ENCODE data around the gene NDUFB10.

NDUFB10 gene

GRCh38 chr16:1997494-1998359, 38.4 kb downstream of the NDUFB10 start:
- Histone ChIP-seq H3K14ac (ENCODE audit: low read length in 2 of 2) (no peak overlapping the region), H2BK120ac (ENCODE audit: low read depth, low read length) (no peak overlapping the region), H2BK12ac (ENCODE audit: low read length in 2 of 2) (no peak overlapping the region), H3K4me1 (ENCODE audit: control insufficient read depth, insufficient read depth, low read depth, low read length) (peaks cover 14% of the 10 kb centered on the region), H3K23ac (ENCODE audit: low read length in 2 of 2) (no peak overlapping the region), H2BK5ac (ENCODE audit: low read depth, low read length, poor library complexity, severe bottlenecking) (no peak overlapping the region), H3K9me3 (ENCODE audit: control insufficient read depth, low read length) (no peaks in the 10 kb centered on the region), H2AFZ (ENCODE audit: low read depth, low read length) (no peak overlapping the region), H3K36me3 (ENCODE audit: control insufficient read depth in 1 of 2, insufficient read depth in 2 of 2, low read depth in 1 of 2, low read length in 2 of 2) (peaks cover 62 to 69% of the 10 kb centered on the region in 2 experiments), H2BK15ac (ENCODE audit: low read depth, poor library complexity, severe bottlenecking) (no peak overlapping the region), H3K27me3 (ENCODE audit: control insufficient read depth in 1 of 2, insufficient read depth in 1 of 2, low read length in 2 of 2) (peaks cover 0 to 4% of the 10 kb centered on the region in 2 experiments), H3K4me3 (ENCODE audit: insufficient read depth in 1 of 2, low read depth in 1 of 2, low read length in 2 of 2) (no peak overlapping the region), H2AK5ac (ENCODE audit: low read length, severe bottlenecking) (no peak overlapping the region), H3K9ac (ENCODE audit: low read length) (peak overlapping the region; percentile 13), H3K27ac (ENCODE audit: low read length, poor library complexity, severe bottlenecking) (no peak overlapping the region), H3K4ac (ENCODE audit: low read depth in 1 of 2, low read length in 2 of 2) (no peak overlapping the region), H3K18ac (ENCODE audit: low read depth in 1 of 2, low read length in 2 of 2) (peak overlapping the region in 1 of 2 experiments; percentile 29), H4K8ac (ENCODE audit: low read length) (no peak overlapping the region), H3K4me2 (ENCODE audit: low read length, poor library complexity, severe bottlenecking) (no peak overlapping the region), H4K91ac (ENCODE audit: low read length) (no peak overlapping the region), H3K79me1 (replicated peaks; ENCODE audit: low read length, poor library complexity, severe bottlenecking) (peaks cover 25% of the 10 kb centered on the region)
- peak; percentile 28 for DNase-seq
- WGBS: 84% methylated on average over 25 of the region's 26 CpGs

GRCh38 chr16:1998360-1998835, 39.1 kb downstream of the NDUFB10 start:
- Histone ChIP-seq H2BK12ac (ENCODE audit: low read length in 2 of 2) (no peak overlapping the region), H3K4ac (ENCODE audit: low read depth in 1 of 2, low read length in 2 of 2) (no peak overlapping the region), H2AFZ (ENCODE audit: low read depth, low read length) (no peak overlapping the region), H2BK15ac (ENCODE audit: low read depth, poor library complexity, severe bottlenecking) (no peak overlapping the region), H3K27ac (ENCODE audit: low read length, poor library complexity, severe bottlenecking) (no peak overlapping the region), H2BK120ac (ENCODE audit: low read depth, low read length) (no peak overlapping the region), H3K9me3 (ENCODE audit: control insufficient read depth, low read length) (no peaks in the 10 kb centered on the region), H3K9ac (ENCODE audit: low read length) (no peak overlapping the region), H3K14ac (ENCODE audit: low read length in 2 of 2) (no peak overlapping the region), H3K4me3 (ENCODE audit: insufficient read depth in 1 of 2, low read depth in 1 of 2, low read length in 2 of 2) (no peak overlapping the region), H2AK5ac (ENCODE audit: low read length, severe bottlenecking) (no peak overlapping the region), H2BK5ac (ENCODE audit: low read depth, low read length, poor library complexity, severe bottlenecking) (no peak overlapping the region), H4K8ac (ENCODE audit: low read length) (no peak overlapping the region), H3K79me1 (replicated peaks; ENCODE audit: low read length, poor library complexity, severe bottlenecking) (peaks cover 27% of the 10 kb centered on the region), H3K23ac (ENCODE audit: low read length in 2 of 2) (no peak overlapping the region), H3K18ac (ENCODE audit: low read depth in 1 of 2, low read length in 2 of 2) (no peak overlapping the region), H3K36me3 (ENCODE audit: control insufficient read depth in 1 of 2, insufficient read depth in 2 of 2, low read depth in 1 of 2, low read length in 2 of 2) (peaks cover 69 to 73% of the 10 kb centered on the region in 2 experiments), H3K4me1 (ENCODE audit: control insufficient read depth, insufficient read depth, low read depth, low read length) (peaks cover 10% of the 10 kb centered on the region), H3K27me3 (ENCODE audit: control insufficient read depth in 1 of 2, insufficient read depth in 1 of 2, low read length in 2 of 2) (no peaks in the 10 kb centered on the region), H3K4me2 (ENCODE audit: low read length, poor library complexity, severe bottlenecking) (no peak overlapping the region), H4K91ac (ENCODE audit: low read length) (no peak overlapping the region)
- DNase-seq: no peak
- 95% methylated on average over 27 of the region's 27 CpGs for WGBS

GRCh38 chr16:1998852-1999801, 39.8 kb downstream of the NDUFB10 start:
- Histone ChIP-seq H3K4me1 (ENCODE audit: control insufficient read depth, insufficient read depth, low read depth, low read length) (peaks cover 12% of the 10 kb centered on the region), H3K9ac (ENCODE audit: low read length) (no peak overlapping the region), H2BK12ac (ENCODE audit: low read length in 2 of 2) (no peak overlapping the region), H3K27ac (ENCODE audit: low read length, poor library complexity, severe bottlenecking) (no peak overlapping the region), H2BK120ac (ENCODE audit: low read depth, low read length) (no peak overlapping the region), H3K18ac (ENCODE audit: low read depth in 1 of 2, low read length in 2 of 2) (no peak overlapping the region), H2AFZ (ENCODE audit: low read depth, low read length) (no peak overlapping the region), H3K4ac (ENCODE audit: low read depth in 1 of 2, low read length in 2 of 2) (no peak overlapping the region), H4K8ac (ENCODE audit: low read length) (no peak overlapping the region), H3K36me3 (ENCODE audit: control insufficient read depth in 1 of 2, insufficient read depth in 2 of 2, low read depth in 1 of 2, low read length in 2 of 2) (peaks cover 74 to 75% of the 10 kb centered on the region in 2 experiments), H3K4me3 (ENCODE audit: insufficient read depth in 1 of 2, low read depth in 1 of 2, low read length in 2 of 2) (no peak overlapping the region), H3K9me3 (ENCODE audit: control insufficient read depth, low read length) (no peaks in the 10 kb centered on the region), H2BK5ac (ENCODE audit: low read depth, low read length, poor library complexity, severe bottlenecking) (no peak overlapping the region), H3K27me3 (ENCODE audit: control insufficient read depth in 1 of 2, insufficient read depth in 1 of 2, low read length in 2 of 2) (no peaks in the 10 kb centered on the region), H2BK15ac (ENCODE audit: low read depth, poor library complexity, severe bottlenecking) (peak overlapping the region; percentile 32), H3K79me1 (replicated peaks; ENCODE audit: low read length, poor library complexity, severe bottlenecking) (peaks cover 29% of the 10 kb centered on the region), H4K91ac (ENCODE audit: low read length) (peak overlapping the region; percentile 14), H3K14ac (ENCODE audit: low read length in 2 of 2) (no peak overlapping the region), H3K23ac (ENCODE audit: low read length in 2 of 2) (no peak overlapping the region), H3K4me2 (ENCODE audit: low read length, poor library complexity, severe bottlenecking) (no peak overlapping the region), H2AK5ac (ENCODE audit: low read length, severe bottlenecking) (no peak overlapping the region)
- DNase-seq: no peak
- WGBS: 97% methylated on average over 38 of the region's 39 CpGs
